Uterus (tissue), 4 donors: ENCODE results near the gene CHRM4. TPM values are rescaled to one million over a fixed set of nuclear protein-coding genes. Genes with fewer than 3 reads are reported as not detected.
A peak's percentile ranks its signal among the peaks of the same experiment; 100 is the strongest.

Experiments
- DNase-seq, 2 donors: peaks; one replicate each; pipeline ENCODE4 v3.0.0-alpha.2; 2019 to 2020
- H3K27ac ChIP-seq, 2 donors: fragments of 200-600 bp; sonication (generic); 1 replicate in 1 of 2; 2 replicates in 1 of 2; pipeline ENCODE4 v1.5.1; 2016 to 2018
- H3K27me3 ChIP-seq, 2 donors: fragments of 200-600 bp; sonication (generic); one replicate each; pipeline ENCODE4 v1.5.1; 2018 to 2019; ENCODE audit warnings: control low read depth in 1 of 2
- H3K36me3 ChIP-seq, 2 donors: fragments of 200-600 bp; sonication (generic); one replicate each; pipeline ENCODE4 v1.5.1; 2019; ENCODE audit warnings: control low read depth in 1 of 2
- H3K4me1 ChIP-seq, 2 donors: fragments of 200-600 bp; sonication (generic); one replicate each; pipeline ENCODE4 v1.5.1; 2018 to 2019; ENCODE audit warnings: control low read depth in 1 of 2
- H3K4me3 ChIP-seq, 2 donors: fragments of 200-600 bp; sonication (generic); 1 replicate in 1 of 2; 2 replicates in 1 of 2; pipeline ENCODE4 v1.5.1; 2018 to 2019; ENCODE audit warnings: mild to moderate bottlenecking in 1 of 2
- H3K9me3 ChIP-seq, 2 donors: fragments of 200-600 bp; sonication (generic); one replicate each; pipeline ENCODE4 v1.5.1; 2019; ENCODE audit warnings: control low read depth in 1 of 2
- POLR2A ChIP-seq, 2 donors: fragments of 450-650 bp; IDR thresholded peaks; one replicate each; pipeline ENCODE4 v1.6.1; 2016; ENCODE audit warnings: antibody characterized with exemption in 2 of 2, mild to moderate bottlenecking in 1 of 2, moderate library complexity in 1 of 2
- intact Hi-C: fragments of 100-400 bp; cut with DNase I; formaldehyde crosslinking; loops from one replicate; pipeline ENCODE4 v1.15.1; 2023; ENCODE audit warnings: low total_unique reads
- total RNA-seq, 4 donors: library from RNA; depleted of rRNA in 3 of 4; stranded (reverse); fragments of >200 nt in 3 of 4; gene quantifications; one replicate each; pipeline versions ENCODE4 v1.1.0 to v1.2.4, GENCODE V29; 2014 to 2023
- TF ChIP-seq, protein P1 (sequence below), 4 experiments: fragments of 200-600 bp in 2 of 4; fragments of 450-650 bp in 2 of 4; sonication (generic) in 2 of 4; IDR thresholded peaks; one replicate each; pipeline ENCODE4 v1.5.1; 2016 to 2019; ENCODE audit warnings: antibody characterized with exemption in 4 of 4, mild to moderate bottlenecking in 2 of 4, moderate library complexity in 1 of 4
- donor health status: DM: yes; HTN: yes; CAD: no.

The CHRM4 gene
- total RNA-seq, 4 donors from 2014 or later = 0.14 to 0.67 TPM; not detected in 2

GRCh38 chr11:46351148-46351547, 40.4 kb downstream of the CHRM4 start:
- Histone ChIP-seq H3K9me3 (no peaks in the 10 kb centered on the region), H3K27ac (no peak overlapping the region), H3K4me3 (no peak overlapping the region), H3K36me3 (no peaks in the 10 kb centered on the region), H3K27me3 (no peaks in the 10 kb centered on the region), H3K4me1 (peaks cover 0 to 15% of the 10 kb centered on the region in 2 donors)
- no peak for DNase-seq
- intact Hi-C loops = no loop called here
- no peak for TF ChIP-seq POLR2A (IDR thresholded peaks at IDR 0.05)
- TF ChIP-seq, protein P1, sequence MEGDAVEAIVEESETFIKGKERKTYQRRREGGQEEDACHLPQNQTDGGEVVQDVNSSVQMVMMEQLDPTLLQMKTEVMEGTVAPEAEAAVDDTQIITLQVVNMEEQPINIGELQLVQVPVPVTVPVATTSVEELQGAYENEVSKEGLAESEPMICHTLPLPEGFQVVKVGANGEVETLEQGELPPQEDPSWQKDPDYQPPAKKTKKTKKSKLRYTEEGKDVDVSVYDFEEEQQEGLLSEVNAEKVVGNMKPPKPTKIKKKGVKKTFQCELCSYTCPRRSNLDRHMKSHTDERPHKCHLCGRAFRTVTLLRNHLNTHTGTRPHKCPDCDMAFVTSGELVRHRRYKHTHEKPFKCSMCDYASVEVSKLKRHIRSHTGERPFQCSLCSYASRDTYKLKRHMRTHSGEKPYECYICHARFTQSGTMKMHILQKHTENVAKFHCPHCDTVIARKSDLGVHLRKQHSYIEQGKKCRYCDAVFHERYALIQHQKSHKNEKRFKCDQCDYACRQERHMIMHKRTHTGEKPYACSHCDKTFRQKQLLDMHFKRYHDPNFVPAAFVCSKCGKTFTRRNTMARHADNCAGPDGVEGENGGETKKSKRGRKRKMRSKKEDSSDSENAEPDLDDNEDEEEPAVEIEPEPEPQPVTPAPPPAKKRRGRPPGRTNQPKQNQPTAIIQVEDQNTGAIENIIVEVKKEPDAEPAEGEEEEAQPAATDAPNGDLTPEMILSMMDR (IDR thresholded peaks at IDR 0.05) = no peak

- Histone ChIP-seq H3K9me3 (no peaks in the 10 kb centered on the region), H3K36me3 (no peaks in the 10 kb centered on the region), H3K27me3 (no peaks in the 10 kb centered on the region), H3K4me1 (peaks cover 0 to 15% of the 10 kb centered on the region in 2 donors), H3K27ac (no peak overlapping the region), H3K4me3 (no peak overlapping the region)
- intact Hi-C loops = no loop called here
- no peak for DNase-seq
- TF ChIP-seq, protein P1 (IDR thresholded peaks at IDR 0.05) = no peak
- no peak for TF ChIP-seq POLR2A (IDR thresholded peaks at IDR 0.05)
These were observed 40.9 kb downstream of the CHRM4 start for GRCh38 chr11:46350695-46351094.

GRCh38 chr11:46348566-46349401, 42.8 kb downstream of the CHRM4 start:
- peak overlapping the region; percentile 64 to 86 for H3K4me3 ChIP-seq
- no peaks in the 10 kb centered on the region for H3K9me3 ChIP-seq
- TF ChIP-seq, protein P1 (IDR thresholded peaks at IDR 0.05) = no peak
- TF ChIP-seq POLR2A (IDR thresholded peaks at IDR 0.05) = no peak
- intact Hi-C loops = no loop called here
- no peak overlapping the region for H3K27ac ChIP-seq
- peaks cover 0 to 15% of the 10 kb centered on the region in 2 donors for H3K4me1 ChIP-seq
- no peak for DNase-seq
- H3K36me3 ChIP-seq = no peaks in the 10 kb centered on the region
- H3K27me3 ChIP-seq = no peaks in the 10 kb centered on the region

DNA sequence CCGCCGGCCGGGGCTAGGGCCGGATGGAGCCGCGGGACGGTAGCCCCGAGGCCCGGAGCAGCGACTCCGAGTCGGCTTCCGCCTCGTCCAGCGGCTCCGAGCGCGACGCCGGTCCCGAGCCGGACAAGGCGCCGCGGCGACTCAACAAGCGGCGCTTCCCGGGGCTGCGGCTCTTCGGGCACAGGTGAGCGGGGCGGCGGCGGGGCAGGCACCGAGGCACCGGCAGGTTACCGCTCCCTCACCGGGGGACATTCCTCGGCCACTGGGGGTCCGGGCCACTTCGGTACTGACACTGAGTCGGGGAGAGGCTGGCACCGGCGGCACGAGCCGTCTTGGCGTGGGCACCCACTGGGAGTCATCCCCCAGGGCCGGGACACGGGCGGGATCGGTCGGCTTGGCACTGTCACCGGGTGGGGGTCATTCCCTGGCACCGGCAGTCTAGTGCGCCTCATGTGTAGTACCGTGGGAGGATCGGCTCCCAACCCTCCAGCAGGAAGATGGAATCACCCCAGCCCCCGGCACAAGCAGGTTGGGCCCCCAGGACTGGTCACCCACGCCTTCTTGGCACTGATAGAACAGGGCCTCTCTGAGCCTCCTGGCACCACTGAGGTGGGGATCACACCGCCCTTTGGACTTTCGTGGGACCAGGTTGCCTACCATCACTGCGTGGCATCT, 43.8 kb downstream of the CHRM4 start:
- DNase-seq = peak in 1 of 2 donors; percentile 51
- Histone ChIP-seq H3K27me3 (no peaks in the 10 kb centered on the region), H3K4me1 (peaks cover 0 to 15% of the 10 kb centered on the region in 2 donors), H3K36me3 (no peaks in the 10 kb centered on the region), H3K4me3 (peak overlapping the region; percentile 64 to 86), H3K9me3 (no peaks in the 10 kb centered on the region), H3K27ac (peak overlapping the region; percentile 48 to 58)
- TF ChIP-seq, protein P1 (IDR thresholded peaks at IDR 0.05) = no peak
- TF ChIP-seq POLR2A (IDR thresholded peaks at IDR 0.05) = no peak
- intact Hi-C loops = no loop called here
